ENCODE data around the gene TMEM218. TPM values are rescaled to one million over a fixed set of nuclear protein-coding genes. Genes with fewer than 3 reads are reported as not detected.
"Not testable (repeated sequence)": the region's sequence is repeated elsewhere in the genome, so short reads cannot be mapped to it uniquely, and the experiment has no call there.

Gene TMEM218
- total RNA-seq, 1 experiment from 2014 or later, result 22.7 TPM

- not testable (repeated sequence) for H3K36me3 ChIP-seq (replicated peaks; ENCODE audit: control insufficient read depth, insufficient read depth, low read length); H3K27me3 ChIP-seq (ENCODE audit: control insufficient read depth, insufficient read depth, low read length); H3K4me3 ChIP-seq (ENCODE audit: insufficient read depth, low read depth, low read length); DNase-seq
Measured at GRCh38 chr11:125089481-125089880, 21.9 kb downstream of the TMEM218 start.

- Histone ChIP-seq H3K27me3 (ENCODE audit: control insufficient read depth, insufficient read depth, low read length) (no peaks in the 10 kb centered on the region), H3K4me3 (ENCODE audit: insufficient read depth, low read depth, low read length) (no peak overlapping the region), H3K36me3 (replicated peaks; ENCODE audit: control insufficient read depth, insufficient read depth, low read length) (no peaks in the 10 kb centered on the region)
- no peak for DNase-seq
Measured at GRCh38 chr11:125088576-125089455, 22.6 kb downstream of the TMEM218 start.

- no peak overlapping the region for H3K4me3 ChIP-seq (ENCODE audit: insufficient read depth, low read depth, low read length)
- DNase-seq, result no peak
- H3K27me3 ChIP-seq (ENCODE audit: control insufficient read depth, insufficient read depth, low read length), result no peaks in the 10 kb centered on the region
- H3K36me3 ChIP-seq (replicated peaks; ENCODE audit: control insufficient read depth, insufficient read depth, low read length), result no peaks in the 10 kb centered on the region
Measured at GRCh38 chr11:125088123-125088522, 23.3 kb downstream of the TMEM218 start.

GRCh38 chr11:125086633-125087296 is 24.7 kb downstream of the TMEM218 start:
- H3K36me3 ChIP-seq (replicated peaks; ENCODE audit: control insufficient read depth, insufficient read depth, low read length), result no peaks in the 10 kb centered on the region
- H3K27me3 ChIP-seq (ENCODE audit: control insufficient read depth, insufficient read depth, low read length), result no peaks in the 10 kb centered on the region; the same call in 1 of the 2 replicates
- DNase-seq, result peak; percentile 34
- H3K4me3 ChIP-seq (ENCODE audit: insufficient read depth, low read depth, low read length), result no peak overlapping the region

DNA sequence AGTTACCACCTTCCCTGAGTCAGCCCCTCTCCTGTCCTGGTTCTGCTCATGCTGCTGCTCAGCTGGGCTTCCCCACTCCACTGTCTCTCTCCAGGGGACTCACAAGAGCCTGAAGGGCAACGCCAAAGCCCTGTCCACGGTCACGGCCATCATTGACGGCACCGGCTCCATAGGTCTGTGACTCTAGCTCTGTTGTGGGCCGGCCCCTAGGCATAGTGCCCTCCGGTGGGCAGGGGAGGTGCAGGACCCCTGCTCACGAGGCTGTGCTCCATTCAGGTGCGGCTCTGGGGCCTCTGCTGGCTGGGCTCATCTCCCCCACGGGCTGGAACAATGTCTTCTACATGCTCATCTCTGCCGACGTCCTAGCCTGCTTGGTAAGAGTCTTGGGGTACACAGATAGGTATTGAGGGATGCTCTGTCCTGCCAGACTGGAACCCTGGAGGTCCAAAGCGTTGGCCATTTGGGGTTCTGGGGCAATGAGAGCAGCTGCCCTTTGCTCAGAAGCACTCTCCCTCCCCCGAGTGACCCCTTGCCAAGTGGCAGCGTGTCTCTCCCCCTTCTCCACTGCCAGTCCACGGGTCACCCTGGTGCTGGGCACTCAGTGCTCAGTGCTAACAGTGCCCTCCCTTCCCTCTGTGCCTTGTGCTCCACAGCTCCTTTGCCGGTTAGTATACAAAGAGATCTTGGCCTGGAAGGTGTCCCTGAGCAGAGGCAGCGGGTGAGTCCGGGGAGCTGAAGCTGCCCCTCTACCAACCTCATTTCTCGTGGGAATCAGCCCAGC is 25.9 kb downstream of the TMEM218 start:
- Histone ChIP-seq H3K27me3 (ENCODE audit: control insufficient read depth, insufficient read depth, low read length) (no peaks in the 10 kb centered on the region; the same call in 1 of the 2 replicates), H3K4me3 (ENCODE audit: insufficient read depth, low read depth, low read length) (no peak overlapping the region), H3K36me3 (replicated peaks; ENCODE audit: control insufficient read depth, insufficient read depth, low read length) (no peaks in the 10 kb centered on the region)
- peak; percentile 88 for DNase-seq

- no peaks in the 10 kb centered on the region; the same call in 1 of the 2 replicates for H3K27me3 ChIP-seq (ENCODE audit: control insufficient read depth, insufficient read depth, low read length)
- peak; percentile 32 for DNase-seq
- no peaks in the 10 kb centered on the region for H3K36me3 ChIP-seq (replicated peaks; ENCODE audit: control insufficient read depth, insufficient read depth, low read length)
- no peak overlapping the region for H3K4me3 ChIP-seq (ENCODE audit: insufficient read depth, low read depth, low read length)
Measured at GRCh38 chr11:125084761-125085231, 26.6 kb downstream of the TMEM218 start.

DNA sequence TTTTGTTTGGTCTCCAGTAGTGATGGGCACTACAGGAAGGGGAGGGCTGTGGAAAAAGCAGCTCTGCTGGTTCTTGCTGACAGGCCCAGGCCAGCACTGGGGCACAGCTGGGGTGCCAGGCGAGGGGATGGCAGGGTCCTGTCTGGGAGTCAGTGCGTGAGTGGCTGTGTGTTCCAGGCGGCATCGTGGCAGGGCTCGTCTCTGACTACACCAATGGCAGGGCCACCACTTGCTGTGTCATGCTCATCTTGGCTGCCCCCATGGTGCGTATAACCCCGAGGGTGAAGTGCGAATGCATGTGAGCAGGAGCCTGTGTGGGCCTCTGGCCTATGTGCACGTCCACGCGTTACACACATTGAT is 27.4 kb downstream of the TMEM218 start:
- no peaks in the 10 kb centered on the region for H3K36me3 ChIP-seq (replicated peaks; ENCODE audit: control insufficient read depth, insufficient read depth, low read length)
- no peaks in the 10 kb centered on the region; the same call in 1 of the 2 replicates for H3K27me3 ChIP-seq (ENCODE audit: control insufficient read depth, insufficient read depth, low read length)
- DNase-seq, result peak; percentile 32
- H3K4me3 ChIP-seq (ENCODE audit: insufficient read depth, low read depth, low read length), result no peak overlapping the region

GRCh38 chr11:125083312-125084056 is 27.9 kb downstream of the TMEM218 start:
- Histone ChIP-seq H3K4me3 (ENCODE audit: insufficient read depth, low read depth, low read length) (no peak overlapping the region), H3K27me3 (ENCODE audit: control insufficient read depth, insufficient read depth, low read length) (no peaks in the 10 kb centered on the region; the same call in 1 of the 2 replicates), H3K36me3 (replicated peaks; ENCODE audit: control insufficient read depth, insufficient read depth, low read length) (no peaks in the 10 kb centered on the region)
- DNase-seq, result peak; percentile 38

DNA sequence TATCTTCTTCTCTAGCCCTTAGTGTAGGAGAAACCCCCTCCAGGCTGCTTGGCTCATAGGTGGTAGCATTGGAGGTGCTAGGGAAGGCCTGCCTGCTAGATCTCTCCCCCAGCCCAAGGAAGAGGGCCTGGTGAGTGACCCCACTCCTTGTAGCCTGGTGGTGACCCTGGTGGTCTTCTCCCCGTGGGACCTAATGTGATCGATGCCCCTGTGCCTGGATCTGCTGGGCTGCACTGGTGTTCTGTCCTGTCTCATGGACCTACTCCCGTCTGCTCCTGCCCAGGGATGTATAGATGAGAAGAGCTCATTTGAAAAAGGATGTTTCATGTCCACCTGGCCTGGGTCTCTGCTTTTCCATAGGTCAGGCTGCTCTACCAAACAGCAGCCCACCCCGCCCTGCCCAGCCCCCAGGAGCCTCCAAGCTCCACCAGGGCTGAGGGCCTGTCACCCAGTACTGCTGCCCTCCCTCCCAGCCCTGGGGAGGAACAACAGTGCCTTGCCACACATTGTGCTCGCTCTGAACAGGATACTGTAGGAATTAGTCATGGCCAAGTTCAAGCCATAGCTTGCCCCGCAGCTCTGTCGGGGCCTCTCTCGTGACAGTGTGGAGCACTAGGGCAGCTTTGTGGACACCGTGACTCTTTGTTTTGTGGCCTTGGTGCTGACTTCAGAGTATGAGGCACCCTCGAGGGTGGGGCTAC is 28.7 kb downstream of the TMEM218 start:
- DNase-seq, result peak; percentile 32
- H3K4me3 ChIP-seq (ENCODE audit: insufficient read depth, low read depth, low read length), result no peak overlapping the region
- H3K36me3 ChIP-seq (replicated peaks; ENCODE audit: control insufficient read depth, insufficient read depth, low read length), result no peaks in the 10 kb centered on the region
- H3K27me3 ChIP-seq (ENCODE audit: control insufficient read depth, insufficient read depth, low read length), result no peaks in the 10 kb centered on the region; the same call in 1 of the 2 replicates

DNA sequence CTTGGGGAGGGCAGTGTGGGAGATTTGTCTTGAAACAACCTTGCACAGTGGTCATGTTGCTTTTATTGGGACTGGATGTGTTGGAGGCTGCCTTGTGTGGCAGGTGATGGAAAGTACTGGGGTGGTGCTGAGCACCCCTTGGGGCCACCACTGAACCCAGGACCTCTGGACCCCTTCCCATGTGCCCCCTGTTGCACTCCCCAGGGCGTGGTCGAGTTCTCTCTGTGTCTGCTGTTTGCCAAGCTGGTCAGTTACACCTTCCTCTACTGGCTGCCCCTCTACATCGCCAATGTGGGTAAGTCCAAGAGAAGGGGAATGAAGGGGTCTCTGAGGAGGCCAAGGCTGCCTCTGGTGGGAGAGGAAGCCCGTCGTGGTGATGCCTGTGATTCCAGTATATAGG is 29.4 kb downstream of the TMEM218 start:
- Histone ChIP-seq H3K36me3 (replicated peaks; ENCODE audit: control insufficient read depth, insufficient read depth, low read length) (no peaks in the 10 kb centered on the region), H3K27me3 (ENCODE audit: control insufficient read depth, insufficient read depth, low read length) (no peaks in the 10 kb centered on the region; the same call in 1 of the 2 replicates), H3K4me3 (ENCODE audit: insufficient read depth, low read depth, low read length) (no peak overlapping the region)
- DNase-seq, result no peak

DNA sequence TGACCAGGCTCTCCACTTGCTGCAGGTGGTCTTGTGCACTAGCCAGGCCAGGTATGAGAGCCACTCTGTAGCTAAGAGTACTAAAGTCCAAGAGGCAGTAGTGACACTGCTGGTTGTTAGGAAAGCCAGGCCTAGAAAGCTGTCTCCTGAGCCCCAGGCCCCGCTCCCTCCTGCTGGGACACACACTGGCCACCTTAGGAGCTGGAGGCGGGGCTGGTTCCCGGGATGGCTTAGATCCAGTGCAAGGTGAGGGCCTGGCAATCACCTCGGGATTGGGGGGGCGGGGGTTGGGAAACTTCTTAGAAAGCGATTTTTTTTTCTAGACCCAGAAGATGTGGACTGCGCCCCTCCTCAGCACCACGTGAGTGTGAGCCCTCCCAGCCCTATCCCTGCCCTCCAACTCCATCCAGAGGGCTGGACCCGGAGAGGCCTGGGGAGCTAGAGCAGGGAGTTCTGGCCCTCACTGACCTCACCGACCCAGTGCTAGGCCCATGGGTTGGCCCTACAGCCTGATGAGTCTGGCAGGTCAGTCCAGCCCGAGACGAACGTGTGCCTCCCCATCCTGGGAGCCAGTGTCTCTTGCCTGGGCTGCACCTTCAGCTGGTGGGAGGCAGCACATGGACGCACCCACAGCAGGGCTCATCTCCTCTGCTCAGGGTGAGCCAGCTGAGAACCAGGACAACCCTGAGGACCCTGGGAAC is 30.2 kb downstream of the TMEM218 start:
- Histone ChIP-seq H3K4me3 (ENCODE audit: insufficient read depth, low read depth, low read length) (no peak overlapping the region), H3K27me3 (ENCODE audit: control insufficient read depth, insufficient read depth, low read length) (no peaks in the 10 kb centered on the region; the same call in 1 of the 2 replicates), H3K36me3 (replicated peaks; ENCODE audit: control insufficient read depth, insufficient read depth, low read length) (no peaks in the 10 kb centered on the region)
- peak; percentile 78 for DNase-seq

DNA sequence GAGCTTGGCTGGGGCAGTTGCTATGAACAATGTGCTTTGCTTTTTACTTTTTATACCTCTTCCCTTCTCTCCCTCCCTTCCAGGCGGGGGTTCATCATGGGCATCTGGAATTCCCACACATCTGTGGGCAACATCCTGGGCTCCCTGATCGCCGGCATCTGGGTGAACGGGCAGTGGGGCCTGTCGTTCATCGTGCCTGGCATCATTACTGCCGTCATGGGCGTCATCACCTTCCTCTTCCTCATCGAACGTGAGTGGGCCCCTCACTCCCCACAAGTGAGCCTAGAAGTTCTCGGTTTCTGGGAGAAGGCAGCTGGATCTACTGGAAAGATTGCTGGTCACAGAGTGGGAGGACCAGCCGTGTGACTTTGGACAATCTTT is 30.9 kb downstream of the TMEM218 start:
- H3K4me3 ChIP-seq (ENCODE audit: insufficient read depth, low read depth, low read length), result no peak overlapping the region

More for the DNA sequence above, 30.9 kb downstream of the TMEM218 start:
- Histone ChIP-seq H3K36me3 (replicated peaks; ENCODE audit: control insufficient read depth, insufficient read depth, low read length) (no peaks in the 10 kb centered on the region), H3K27me3 (ENCODE audit: control insufficient read depth, insufficient read depth, low read length) (no peaks in the 10 kb centered on the region; the same call in 1 of the 2 replicates)
- peak; percentile 32 for DNase-seq

All from H7 (cell line).